ENCODE measurements around the gene AUTS2. TPM values are rescaled to one million over a fixed set of nuclear protein-coding genes. Genes with fewer than 3 reads are reported as not detected.

AUTS2 gene
- total and polyA plus RNA-seq, 5 donors = 7.0 to 15.4 (median 10.6) TPM

- ATAC-seq (no peak), DNase-seq (no peak)
- WGBS = 77% methylated on average over 5 of the region's 5 CpGs
- H3K27ac ChIP-seq (ENCODE audit: low read length) = no peak overlapping the region
- H3K4me3 ChIP-seq (ENCODE audit: low read length) = peak overlapping the region; percentile 75
- intact Hi-C loops (cut with DNase I) = no loop called here
- H3K27me3 ChIP-seq (ENCODE audit: control insufficient read depth, insufficient read depth) = no peaks in the 10 kb centered on the region
- H3K9me3 ChIP-seq (ENCODE audit: control insufficient read depth, low read length) = no peaks in the 10 kb centered on the region
- peaks cover 2% of the 10 kb centered on the region for H3K4me1 ChIP-seq (ENCODE audit: control insufficient read depth, insufficient read depth, low read length)
These were observed 2.6 kb downstream of the AUTS2 start for GRCh38 chr7:69600710-69601519.

- 94% methylated on average over 2 of the region's 2 CpGs for WGBS
- H3K27me3 ChIP-seq (ENCODE audit: control insufficient read depth, insufficient read depth) = no peaks in the 10 kb centered on the region
- H3K4me3 ChIP-seq (ENCODE audit: low read length) = no peak overlapping the region
- DNase-seq (no peak), ATAC-seq (no peak)
- peaks cover 2% of the 10 kb centered on the region for H3K4me1 ChIP-seq (ENCODE audit: control insufficient read depth, insufficient read depth, low read length)
- no peak overlapping the region for H3K27ac ChIP-seq (ENCODE audit: low read length)
- H3K9me3 ChIP-seq (ENCODE audit: control insufficient read depth, low read length) = no peaks in the 10 kb centered on the region
- intact Hi-C loops (cut with DNase I) = no loop called here
These were observed 4.2 kb downstream of the AUTS2 start for GRCh38 chr7:69602522-69602921.

- Histone ChIP-seq H3K27ac (ENCODE audit: low read length) (no peak overlapping the region), H3K4me3 (ENCODE audit: low read length) (no peak overlapping the region), H3K4me1 (ENCODE audit: control insufficient read depth, insufficient read depth, low read length) (peaks cover 2% of the 10 kb centered on the region), H3K27me3 (ENCODE audit: control insufficient read depth, insufficient read depth) (no peaks in the 10 kb centered on the region), H3K9me3 (ENCODE audit: control insufficient read depth, low read length) (no peaks in the 10 kb centered on the region)
- intact Hi-C loops (cut with DNase I) = no loop called here
- no peak for DNase-seq
- ATAC-seq = no peak
- WGBS = 64% methylated on average over 3 of the region's 3 CpGs
These were observed 5.1 kb downstream of the AUTS2 start for GRCh38 chr7:69603351-69603750.

GRCh38 chr7:69603937-69604494 is 5.7 kb downstream of the AUTS2 start:
- H3K27me3 ChIP-seq (ENCODE audit: control insufficient read depth, insufficient read depth) = no peaks in the 10 kb centered on the region
- H3K4me3 ChIP-seq (ENCODE audit: low read length) = no peak overlapping the region
- no peak overlapping the region for H3K27ac ChIP-seq (ENCODE audit: low read length)
- WGBS = 82% methylated on average over 2 of the region's 2 CpGs
- ATAC-seq (no peak), DNase-seq (no peak)
- intact Hi-C loops (cut with DNase I) = no loop called here
- no peaks in the 10 kb centered on the region for H3K9me3 ChIP-seq (ENCODE audit: control insufficient read depth, low read length)
- peaks cover 2% of the 10 kb centered on the region for H3K4me1 ChIP-seq (ENCODE audit: control insufficient read depth, insufficient read depth, low read length)

- Histone ChIP-seq H3K4me1 (ENCODE audit: control insufficient read depth, insufficient read depth, low read length) (peaks cover 2% of the 10 kb centered on the region), H3K4me3 (ENCODE audit: low read length) (no peak overlapping the region), H3K27me3 (ENCODE audit: control insufficient read depth, insufficient read depth) (no peaks in the 10 kb centered on the region), H3K27ac (ENCODE audit: low read length) (no peak overlapping the region), H3K9me3 (ENCODE audit: control insufficient read depth, low read length) (no peaks in the 10 kb centered on the region)
- ATAC-seq = no peak
- intact Hi-C loops (cut with DNase I) = no loop called here
- 59% methylated on average over 3 of the region's 3 CpGs for WGBS
- no peak for DNase-seq
These were observed 6.8 kb downstream of the AUTS2 start for GRCh38 chr7:69605070-69605469.

- no peaks in the 10 kb centered on the region for H3K27me3 ChIP-seq (ENCODE audit: control insufficient read depth, insufficient read depth)
- no peak overlapping the region for H3K4me3 ChIP-seq (ENCODE audit: low read length)
- no peak overlapping the region for H3K27ac ChIP-seq (ENCODE audit: low read length)
- 20% methylated on average over 2 of the region's 2 CpGs for WGBS
- intact Hi-C loops (cut with DNase I) = no loop called here
- no peak for ATAC-seq
- H3K9me3 ChIP-seq (ENCODE audit: control insufficient read depth, low read length) = no peaks in the 10 kb centered on the region
- H3K4me1 ChIP-seq (ENCODE audit: control insufficient read depth, insufficient read depth, low read length) = peaks cover 2% of the 10 kb centered on the region
- DNase-seq = no peak
These were observed 7.3 kb downstream of the AUTS2 start for GRCh38 chr7:69605546-69605945.

GRCh38 chr7:69608049-69608448 is 9.8 kb downstream of the AUTS2 start:
- WGBS = 95% methylated on average over 4 of the region's 4 CpGs
- Histone ChIP-seq H3K27ac (ENCODE audit: low read length) (no peak overlapping the region), H3K9me3 (ENCODE audit: control insufficient read depth, low read length) (no peaks in the 10 kb centered on the region), H3K4me1 (ENCODE audit: control insufficient read depth, insufficient read depth, low read length) (peaks cover 1% of the 10 kb centered on the region), H3K4me3 (ENCODE audit: low read length) (no peak overlapping the region), H3K27me3 (ENCODE audit: control insufficient read depth, insufficient read depth) (no peaks in the 10 kb centered on the region)
- intact Hi-C loops (cut with DNase I) = no loop called here
- no peak for ATAC-seq
- no peak for DNase-seq

- WGBS = 95% methylated on average over 1 of the region's 1 CpG
- H3K4me3 ChIP-seq (ENCODE audit: low read length) = no peak overlapping the region
- no peak overlapping the region for H3K27ac ChIP-seq (ENCODE audit: low read length)
- ATAC-seq = no peak
- H3K27me3 ChIP-seq (ENCODE audit: control insufficient read depth, insufficient read depth) = no peaks in the 10 kb centered on the region
- H3K4me1 ChIP-seq (ENCODE audit: control insufficient read depth, insufficient read depth, low read length) = peaks cover 1% of the 10 kb centered on the region
- no peaks in the 10 kb centered on the region for H3K9me3 ChIP-seq (ENCODE audit: control insufficient read depth, low read length)
- intact Hi-C loops (cut with DNase I) = no loop called here
- no peak for DNase-seq
These were observed 10.6 kb downstream of the AUTS2 start for GRCh38 chr7:69608878-69609277.

- Histone ChIP-seq H3K27ac (ENCODE audit: low read length) (no peak overlapping the region), H3K9me3 (ENCODE audit: control insufficient read depth, low read length) (no peaks in the 10 kb centered on the region), H3K27me3 (ENCODE audit: control insufficient read depth, insufficient read depth) (no peaks in the 10 kb centered on the region), H3K4me3 (ENCODE audit: low read length) (no peak overlapping the region), H3K4me1 (ENCODE audit: control insufficient read depth, insufficient read depth, low read length) (peaks cover 1% of the 10 kb centered on the region)
- WGBS = 75% methylated on average over 5 of the region's 5 CpGs
- intact Hi-C loops (cut with DNase I) = no loop called here
- ATAC-seq = no peak
- no peak for DNase-seq
These were observed 11.5 kb downstream of the AUTS2 start for GRCh38 chr7:69609541-69610373.

- H3K4me1 ChIP-seq (ENCODE audit: control insufficient read depth, insufficient read depth, low read length) = peaks cover 1% of the 10 kb centered on the region
- H3K9me3 ChIP-seq (ENCODE audit: control insufficient read depth, low read length) = no peaks in the 10 kb centered on the region
- H3K27me3 ChIP-seq (ENCODE audit: control insufficient read depth, insufficient read depth) = no peaks in the 10 kb centered on the region
- intact Hi-C loops (cut with DNase I) = no loop called here
- WGBS = 60% methylated on average over 8 of the region's 8 CpGs
- ATAC-seq (no peak), DNase-seq (no peak)
- H3K4me3 ChIP-seq (ENCODE audit: low read length) = no peak overlapping the region
- H3K27ac ChIP-seq (ENCODE audit: low read length) = no peak overlapping the region
These were observed 12.3 kb downstream of the AUTS2 start for GRCh38 chr7:69610374-69611084.

Measured in right cardiac atrium (tissue), 5 donors.